HG02623 (cell line): ENCODE data around the gene LY6G5B.

Experiments
- ATAC-seq: cut with Tn5 transposase; IDR thresholded peaks from one replicate; pipeline ENCODE4 v1.9.1; 2021; ENCODE audit warnings: moderate library complexity; ENCODE audit not compliant: unreplicated experiment

LY6G5B gene

GRCh38 chr6:31669676-31670075 is at the start of gene LY6G5B:
LY6G5B (plus strand) TSS chr6:31669976; CDS start chr6:31670951, 975 bp downstream.
- no peak for ATAC-seq

GRCh38 chr6:31620586-31621319 is 49.0 kb upstream of the LY6G5B start, which contains the start of gene PRRC2A:
PRRC2A (plus strand) TSS chr6:31620715; CDS start chr6:31622790, 2,075 bp downstream.
- peak; percentile 40 for ATAC-seq

- no peak for ATAC-seq
Measured at GRCh38 chr6:31621320-31621939, 48.3 kb upstream of the LY6G5B start.

- no peak for ATAC-seq
Measured at GRCh38 chr6:31621991-31622390, 47.8 kb upstream of the LY6G5B start.

GRCh38 chr6:31622684-31623091 is 47.1 kb upstream of the LY6G5B start:
- no peak for ATAC-seq

- ATAC-seq = no peak
Measured at GRCh38 chr6:31624070-31624469, 45.7 kb upstream of the LY6G5B start.

- no peak for ATAC-seq
Measured at GRCh38 chr6:31626952-31627351, 42.8 kb upstream of the LY6G5B start.

GRCh38 chr6:31627690-31628287 is 42.0 kb upstream of the LY6G5B start:
- no peak for ATAC-seq

GRCh38 chr6:31629014-31629413 is 40.8 kb upstream of the LY6G5B start:
- ATAC-seq = no peak

GRCh38 chr6:31630177-31630934 is 39.4 kb upstream of the LY6G5B start:
- no peak for ATAC-seq

- ATAC-seq = no peak
Measured at GRCh38 chr6:31631209-31631608, 38.6 kb upstream of the LY6G5B start.

GRCh38 chr6:31631681-31632278 is 38.0 kb upstream of the LY6G5B start:
- no peak for ATAC-seq

- ATAC-seq = no peak
Measured at GRCh38 chr6:31632279-31632946, 37.4 kb upstream of the LY6G5B start.

- ATAC-seq = no peak
Measured at GRCh38 chr6:31633447-31633846, 36.3 kb upstream of the LY6G5B start.

- no peak for ATAC-seq
Measured at GRCh38 chr6:31634131-31634530, 35.6 kb upstream of the LY6G5B start.

- no peak for ATAC-seq
Measured at GRCh38 chr6:31634969-31635575, 34.7 kb upstream of the LY6G5B start.

GRCh38 chr6:31636698-31637596 is 32.8 kb upstream of the LY6G5B start:
- no peak for ATAC-seq

GRCh38 chr6:31639043-31639442 is 30.7 kb upstream of the LY6G5B start:
- ATAC-seq = no peak

- no peak for ATAC-seq
Measured at GRCh38 chr6:31639449-31639861, 30.3 kb upstream of the LY6G5B start.
